Parathyroid adenoma (tissue), 2 donors: ENCODE measurements around the gene PPAT.
"Not testable (repeated sequence)": the region's sequence is repeated elsewhere in the genome, so short reads cannot be mapped to it uniquely, and the experiment has no call there.

Experiments
- H2AFZ ChIP-seq: fragments of 300-600 bp; sonication (generic); one replicate; pipeline ENCODE4 v1.7.0; 2017; ENCODE audit warnings: antibody characterized with exemption, mild to moderate bottlenecking
- H3K27ac ChIP-seq: fragments of 300-600 bp; sonication (generic); one replicate; pipeline ENCODE4 v1.7.0; 2017
- H3K27me3 ChIP-seq: fragments of 300-600 bp; sonication (generic); one replicate; pipeline ENCODE4 v1.7.0; 2017; ENCODE audit warnings: low read length; ENCODE audit not compliant: control insufficient read depth, insufficient read depth
- H3K36me3 ChIP-seq: fragments of 300-600 bp; sonication (generic); one replicate; pipeline ENCODE4 v1.7.0; 2017; ENCODE audit warnings: low read length; ENCODE audit not compliant: control insufficient read depth, insufficient read depth
- H3K4me1 ChIP-seq: fragments of 300-600 bp; sonication (generic); one replicate; pipeline ENCODE4 v1.7.0; 2017; ENCODE audit warnings: control low read depth
- H3K4me2 ChIP-seq: fragments of 300-600 bp; sonication (generic); one replicate; pipeline ENCODE4 v1.7.0; 2017; ENCODE audit warnings: low read length
- H3K4me3 ChIP-seq: fragments of 300-600 bp; sonication (generic); one replicate; pipeline ENCODE4 v1.7.0; 2017; ENCODE audit warnings: low read depth, low read length
- H3K79me2 ChIP-seq: fragments of 300-600 bp; sonication (generic); one replicate; pipeline ENCODE4 v1.7.0; 2017; ENCODE audit warnings: control low read depth
- H3K9ac ChIP-seq: fragments of 300-600 bp; sonication (generic); one replicate; pipeline ENCODE4 v1.7.0; 2017; ENCODE audit warnings: mild to moderate bottlenecking
- H3K9me3 ChIP-seq: fragments of 300-600 bp; sonication (generic); one replicate; pipeline ENCODE4 v1.7.0; 2017; ENCODE audit warnings: low read length; ENCODE audit not compliant: control insufficient read depth
- TF ChIP-seq, protein P1 (sequence below): fragments of 300-600 bp; sonication (generic); IDR thresholded peaks from one replicate; pipeline ENCODE4 v1.7.0; 2017; ENCODE audit warnings: antibody characterized with exemption, mild to moderate bottlenecking
- donor health status: primary hyperparathyroidism.

Gene PPAT

GRCh38 chr4:56469489-56470210 is 34.2 kb upstream of the PPAT start:
- peaks cover 5% of the 10 kb centered on the region for H3K4me1 ChIP-seq
- no peak overlapping the region for H2AFZ ChIP-seq
- no peaks in the 10 kb centered on the region for H3K27me3 ChIP-seq
- no peaks in the 10 kb centered on the region for H3K36me3 ChIP-seq
- H3K4me2 ChIP-seq, result no peak overlapping the region
- TF ChIP-seq, protein P1, sequence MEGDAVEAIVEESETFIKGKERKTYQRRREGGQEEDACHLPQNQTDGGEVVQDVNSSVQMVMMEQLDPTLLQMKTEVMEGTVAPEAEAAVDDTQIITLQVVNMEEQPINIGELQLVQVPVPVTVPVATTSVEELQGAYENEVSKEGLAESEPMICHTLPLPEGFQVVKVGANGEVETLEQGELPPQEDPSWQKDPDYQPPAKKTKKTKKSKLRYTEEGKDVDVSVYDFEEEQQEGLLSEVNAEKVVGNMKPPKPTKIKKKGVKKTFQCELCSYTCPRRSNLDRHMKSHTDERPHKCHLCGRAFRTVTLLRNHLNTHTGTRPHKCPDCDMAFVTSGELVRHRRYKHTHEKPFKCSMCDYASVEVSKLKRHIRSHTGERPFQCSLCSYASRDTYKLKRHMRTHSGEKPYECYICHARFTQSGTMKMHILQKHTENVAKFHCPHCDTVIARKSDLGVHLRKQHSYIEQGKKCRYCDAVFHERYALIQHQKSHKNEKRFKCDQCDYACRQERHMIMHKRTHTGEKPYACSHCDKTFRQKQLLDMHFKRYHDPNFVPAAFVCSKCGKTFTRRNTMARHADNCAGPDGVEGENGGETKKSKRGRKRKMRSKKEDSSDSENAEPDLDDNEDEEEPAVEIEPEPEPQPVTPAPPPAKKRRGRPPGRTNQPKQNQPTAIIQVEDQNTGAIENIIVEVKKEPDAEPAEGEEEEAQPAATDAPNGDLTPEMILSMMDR, result no peak
- H3K4me3 ChIP-seq, result no peak overlapping the region
- H3K9ac ChIP-seq, result no peak overlapping the region
- no peaks in the 10 kb centered on the region for H3K9me3 ChIP-seq
- H3K79me2 ChIP-seq, result peaks cover 4% of the 10 kb centered on the region
- H3K27ac ChIP-seq, result no peak overlapping the region

- TF ChIP-seq, protein P1, result no peak
- peak overlapping the region; percentile 74 for H3K4me2 ChIP-seq
- H3K4me3 ChIP-seq, result peak overlapping the region; percentile 79
- peaks cover 4% of the 10 kb centered on the region for H3K79me2 ChIP-seq
- peak overlapping the region; percentile 1 for H3K9ac ChIP-seq
- no peaks in the 10 kb centered on the region for H3K9me3 ChIP-seq
- H3K36me3 ChIP-seq, result no peaks in the 10 kb centered on the region
- peak overlapping the region; percentile 92 for H2AFZ ChIP-seq
- peaks cover 5% of the 10 kb centered on the region for H3K4me1 ChIP-seq
- no peaks in the 10 kb centered on the region for H3K27me3 ChIP-seq
- H3K27ac ChIP-seq, result peak overlapping the region; percentile 91
Measured at GRCh38 chr4:56468097-56468422, 32.6 kb upstream of the PPAT start.

DNA sequence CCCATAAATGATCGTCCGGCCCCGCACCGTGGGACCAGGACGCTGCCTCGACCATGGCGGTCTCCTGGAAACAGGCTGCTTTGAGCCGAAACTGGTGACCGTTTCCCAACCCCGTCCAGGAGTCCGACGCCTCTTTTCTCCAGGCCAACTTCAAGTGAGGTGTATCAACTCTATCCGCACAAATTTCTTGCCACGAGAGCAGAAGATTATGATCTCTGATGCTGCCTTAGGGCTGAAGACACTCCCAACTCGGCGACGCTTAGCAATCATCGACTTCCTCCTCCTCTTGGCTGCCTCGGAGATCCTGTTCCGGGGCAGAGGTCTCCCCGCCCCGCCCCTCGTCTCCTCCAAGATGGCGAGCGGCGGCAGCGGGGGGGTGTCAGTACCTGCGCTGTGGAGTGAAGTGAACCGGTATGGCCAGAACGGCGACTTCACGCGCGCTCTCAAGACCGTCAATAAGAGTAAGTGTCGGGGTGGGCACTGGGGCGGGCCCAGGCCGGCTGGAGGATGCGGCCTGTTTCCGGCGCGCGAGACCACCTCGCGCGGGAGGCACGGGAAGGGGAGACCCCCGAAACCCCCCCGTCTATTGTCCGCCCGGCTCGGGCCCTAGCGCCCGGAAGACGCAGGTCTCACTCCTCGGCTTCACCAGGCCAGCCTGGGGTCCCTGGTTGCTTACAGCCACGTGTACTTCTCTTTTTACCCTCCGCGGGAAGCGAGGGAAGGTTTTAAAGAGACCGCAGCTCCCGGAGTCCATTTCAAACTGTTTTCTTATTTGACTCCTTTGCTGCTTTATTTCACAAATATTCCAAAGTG is 32.1 kb upstream of the PPAT start, which contains the start of gene SRP72:
SRP72 (plus strand) TSS at position 334 of the 813 bp plus-strand sequence; CDS start at position 353, 19 bp downstream.
- no peaks in the 10 kb centered on the region for H3K27me3 ChIP-seq
- H3K4me1 ChIP-seq, result peaks cover 5% of the 10 kb centered on the region
- peak within 1 kb of the TSS; percentile 91 for H3K27ac ChIP-seq
- H3K36me3 ChIP-seq, result no peaks in the 10 kb centered on the region
- TF ChIP-seq, protein P1, result no peak
- H3K9ac ChIP-seq, result peak within 1 kb of the TSS; percentile 1
- no peaks in the 10 kb centered on the region for H3K9me3 ChIP-seq
- peak within 1 kb of the TSS; percentile 92 for H2AFZ ChIP-seq
- H3K4me2 ChIP-seq, result peak within 1 kb of the TSS; percentile 74
- H3K4me3 ChIP-seq, result peak within 1 kb of the TSS; percentile 79
- peaks cover 4% of the 10 kb centered on the region for H3K79me2 ChIP-seq

- TF ChIP-seq, protein P1, result no peak
- Histone ChIP-seq H3K4me3 (peak overlapping the region; percentile 79), H3K9ac (no peak overlapping the region), H3K9me3 (no peaks in the 10 kb centered on the region), H3K4me2 (peak overlapping the region; percentile 74), H3K27ac (peak overlapping the region; percentile 91), H3K36me3 (no peaks in the 10 kb centered on the region), H3K4me1 (peaks cover 5% of the 10 kb centered on the region), H2AFZ (peak overlapping the region; percentile 92), H3K79me2 (peaks cover 4% of the 10 kb centered on the region), H3K27me3 (no peaks in the 10 kb centered on the region)
Measured at GRCh38 chr4:56466910-56467283, 31.5 kb upstream of the PPAT start.

DNA sequence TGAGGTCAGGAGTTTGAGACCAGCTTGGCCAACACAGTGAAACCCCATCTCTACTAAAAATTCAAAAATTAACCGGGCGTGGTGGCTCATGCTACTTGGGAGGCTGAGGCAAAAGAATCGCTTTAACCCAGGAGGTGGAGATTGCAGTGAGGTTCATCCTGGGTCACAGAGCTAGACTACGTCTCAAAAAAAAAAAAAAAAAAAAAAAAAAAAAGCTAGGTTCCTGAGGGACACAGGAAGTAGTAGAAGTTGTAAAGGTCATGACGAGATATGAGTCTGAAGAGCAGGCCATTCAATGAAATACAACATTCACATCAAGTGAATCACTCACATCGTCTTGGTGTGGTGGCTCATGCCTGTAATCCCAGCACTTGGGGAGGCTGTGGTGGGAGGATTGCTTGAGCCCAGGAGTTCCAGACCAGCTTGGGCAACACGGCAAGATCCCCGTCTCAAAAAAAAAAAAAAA is 30.9 kb upstream of the PPAT start:
- Histone ChIP-seq H3K4me3 (peak overlapping the region; percentile 79), H3K4me2 (peak overlapping the region; percentile 74), H3K27ac (peak overlapping the region; percentile 91)
- not testable (repeated sequence) for H3K27me3 ChIP-seq, H2AFZ ChIP-seq, H3K36me3 ChIP-seq, H3K79me2 ChIP-seq, H3K4me1 ChIP-seq, H3K9me3 ChIP-seq, H3K9ac ChIP-seq
